ENCODE measurements around the gene PRPF19. TPM values are rescaled to one million over a fixed set of nuclear protein-coding genes. Genes with fewer than 3 reads are reported as not detected.

The PRPF19 gene
- total and polyA plus RNA-seq, 2 of the 8 experiments (the other 6 are each of a cell fraction or from before 2014, with no cell fraction given) = 107 to 141 TPM

GRCh38 chr11:60944490-60945294 is 38.3 kb upstream of the PRPF19 start:
- Histone ChIP-seq H2BK120ac (replicated peaks; ENCODE audit: low read depth, low read length) (no peak overlapping the region), H3K9ac (replicated peaks in 1 of 4; ENCODE audit: extremely low read depth in 1 of 4, low read depth in 3 of 4, low read length in 3 of 4) (no peak overlapping the region), H3K4ac (replicated peaks; ENCODE audit: insufficient read length, low read depth, low read length) (no peak overlapping the region), H4K20me1 (replicated peaks in 1 of 2; ENCODE audit: control insufficient read depth in 1 of 2, insufficient read depth in 2 of 2, low read length in 2 of 2) (peaks cover 2 to 3% of the 10 kb centered on the region in 2 experiments), H3K9me3 (ENCODE audit: insufficient read depth in 2 of 2, low read depth in 1 of 2, low read length in 1 of 2) (no peaks in the 10 kb centered on the region), H2BK12ac (ENCODE audit: low read depth, low read length) (no peak overlapping the region), H3K79me2 (ENCODE audit: control insufficient read depth in 1 of 2, insufficient read depth in 2 of 2, low read length in 2 of 2) (peaks cover 0 to 2% of the 10 kb centered on the region in 2 experiments; a peak in 1 of 4 replicates), H3K56ac (replicated peaks; ENCODE audit: insufficient read length, low read depth, low read length) (no peak overlapping the region), H3K4me1 (replicated peaks in 1 of 4; ENCODE audit: control insufficient read depth in 3 of 4, insufficient read depth in 4 of 4, low read length in 3 of 4) (peaks cover 0 to 11% (median 7%) of the 10 kb centered on the region in 4 experiments; a peak in 6 of 7 replicates), H2BK20ac (ENCODE audit: low read length) (no peak overlapping the region), H2BK15ac (ENCODE audit: low read length) (no peak overlapping the region), H3K27ac (ENCODE audit: low read depth, low read length) (no peak overlapping the region), H2BK5ac (ENCODE audit: low read depth, low read length) (no peak overlapping the region), H3K18ac (ENCODE audit: extremely low read depth, low read length) (no peak overlapping the region), H3K36me3 (ENCODE audit: control insufficient read depth in 2 of 4, insufficient read depth in 4 of 4, low read length in 3 of 4) (peaks cover 0 to 3% (median 1%) of the 10 kb centered on the region in 4 experiments; a peak in 2 of 8 replicates), H3K23me2 (ENCODE audit: low read depth, low read length) (no peaks in the 10 kb centered on the region), H2AK5ac (ENCODE audit: low read depth, low read length) (no peak overlapping the region), H3K23ac (ENCODE audit: insufficient read length) (no peak overlapping the region), H2AFZ (ENCODE audit: low read length) (no peak overlapping the region), H3K14ac (ENCODE audit: insufficient read length) (no peak overlapping the region), H4K8ac (ENCODE audit: extremely low read depth, insufficient read depth, low read length) (no peak overlapping the region), H3K79me1 (ENCODE audit: low read depth, low read length) (no peaks in the 10 kb centered on the region; the same call in 1 of the 2 replicates), H3K4me3 (ENCODE audit: extremely low read depth in 1 of 4, insufficient read depth in 2 of 4, low read depth in 3 of 4, low read length in 4 of 4) (no peak overlapping the region), H3K27me3 (replicated peaks in 1 of 4; ENCODE audit: control insufficient read depth in 3 of 4, extremely low read depth in 1 of 4, insufficient read depth in 3 of 4, low read length in 3 of 4) (peaks cover 0 to 1% (median 0%) of the 10 kb centered on the region in 4 experiments; a peak in 1 of 7 replicates), H4K91ac (replicated peaks; ENCODE audit: insufficient read length, low read length) (no peak overlapping the region), H4K5ac (ENCODE audit: insufficient read length, low read depth, low read length) (no peak overlapping the region), H3K4me2 (ENCODE audit: insufficient read depth in 1 of 2, low read depth in 2 of 2, low read length in 2 of 2) (no peak overlapping the region)
- POLR2A ChIA-PET (ENCODE audit: partially characterized antibody) = interaction anchor here (1.6 to 1.8 kb wide), 2 partner anchors 9 to 15 kb away, joined by 4 to 7 read pairs; no protein-coding TSS in a partner anchor
- no peak for FAIRE-seq
- 86% methylated on average over 11 of the region's 11 CpGs; no CpG with 5 or more reads in 1 of the 2 experiments for WGBS, 2 experiments (ENCODE audit: extremely low coverage in 1 of 2, insufficient coverage in 1 of 2, insufficient read length in 1 of 2, insufficient replicate concordance in 2 of 2, low coverage in 1 of 2, low lambda C conversion rate in 2 of 2, missing lambda C conversion rate in 1 of 2)
- CTCF ChIA-PET (ENCODE audit: partially characterized antibody) = interaction anchor here (0.7 to 2.9 kb wide), 22 partner anchors 8 to 230 kb away, joined by 3 to 20 read pairs (median 4); no protein-coding TSS in a partner anchor
- DNase-seq (ENCODE audit: low read depth in 1 of 2, low spot score in 2 of 2) = no peak
- no peak for TF ChIP-seq SP1 (IDR thresholded peaks at IDR 0.05; ENCODE audit: low read depth, low read length)
- no peak for TF ChIP-seq RFX5 (IDR thresholded peaks at IDR 0.05; ENCODE audit: borderline replicate concordance, low read depth, low read length)
- TF ChIP-seq SIX5 (IDR thresholded peaks at IDR 0.05; ENCODE audit: low read depth, low read length) = no peak
- no peak for TF ChIP-seq E2F6 (IDR thresholded peaks at IDR 0.05)
- TF ChIP-seq EGR1 (IDR thresholded peaks at IDR 0.05; ENCODE audit: borderline replicate concordance, low read depth, low read length) = no peak
- no peak for TF ChIP-seq JUN (IDR thresholded peaks at IDR 0.05; ENCODE audit: low read depth, low read length)
- TF ChIP-seq MAX (IDR thresholded peaks at IDR 0.05) = no peak
- TF ChIP-seq CHD1 (IDR thresholded peaks at IDR 0.05; ENCODE audit: low read depth, low read length) = no peak
- TF ChIP-seq YY1 (IDR thresholded peaks at IDR 0.05; ENCODE audit: low read depth, low read length) = 0 out of 2 replicates have a peak, but pooled peaks have one; percentile 26
- TF ChIP-seq BRCA1 (IDR thresholded peaks at IDR 0.05; ENCODE audit: low read depth, low read length) = no peak
- no peak for TF ChIP-seq BACH1 (IDR thresholded peaks at IDR 0.05; ENCODE audit: low read length)
- no peak for TF ChIP-seq FOSL1 (IDR thresholded peaks at IDR 0.05; ENCODE audit: insufficient read depth, low read depth, low read length)
